GM18526 (cell line): ENCODE data around the gene IRF4.

Experiments
- POLR2A ChIP-seq: IDR thresholded peaks from 3 replicates; pipeline ENCODE4 v1.6.1; 2011; ENCODE audit not compliant: insufficient read length; ENCODE audit errors: extremely low read depth

The IRF4 gene

GRCh38 chr6:408148-408547, 16.6 kb downstream of the IRF4 start:
- peak; percentile 10 for TF ChIP-seq POLR2A

- peak; percentile 48 for TF ChIP-seq POLR2A
Measured at GRCh38 chr6:408599-409102, 17.1 kb downstream of the IRF4 start.

- TF ChIP-seq POLR2A, result peak; percentile 44
Measured at GRCh38 chr6:409370-409972, 17.9 kb downstream of the IRF4 start.

DNA sequence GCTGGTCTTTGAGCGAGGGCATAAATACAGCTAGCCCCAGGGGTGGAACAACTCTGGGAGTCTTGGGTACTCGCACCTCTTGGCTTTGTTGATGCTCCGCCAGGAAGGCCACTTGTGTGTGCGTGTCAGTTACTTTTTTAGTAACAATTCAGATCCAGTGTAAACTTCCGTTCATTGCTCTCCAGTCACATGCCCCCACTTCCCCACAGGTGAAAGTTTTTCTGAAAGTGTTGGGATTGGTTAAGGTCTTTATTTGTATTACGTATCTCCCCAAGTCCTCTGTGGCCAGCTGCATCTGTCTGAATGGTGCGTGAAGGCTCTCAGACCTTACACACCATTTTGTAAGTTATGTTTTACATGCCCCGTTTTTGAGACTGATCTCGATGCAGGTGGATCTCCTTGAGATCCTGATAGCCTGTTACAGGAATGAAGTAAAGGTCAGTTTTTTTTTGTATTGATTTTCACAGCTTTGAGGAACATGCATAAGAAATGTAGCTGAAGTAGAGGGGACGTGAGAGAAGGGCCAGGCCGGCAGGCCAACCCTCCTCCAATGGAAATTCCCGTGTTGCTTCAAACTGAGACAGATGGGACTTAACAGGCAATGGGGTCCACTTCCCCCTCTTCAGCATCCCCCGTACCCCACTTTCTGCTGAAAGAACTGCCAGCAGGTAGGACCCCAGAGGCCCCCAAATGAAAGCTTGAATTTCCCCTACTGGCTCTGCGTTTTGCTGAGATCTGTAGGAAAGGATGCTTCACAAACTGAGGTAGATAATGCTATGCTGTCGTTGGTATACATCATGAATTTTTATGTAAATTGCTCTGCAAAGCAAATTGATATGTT, 19.2 kb downstream of the IRF4 start:
- peak; percentile 46 for TF ChIP-seq POLR2A

- no peak for TF ChIP-seq POLR2A
Measured at GRCh38 chr6:411402-412145, 20.0 kb downstream of the IRF4 start.

- TF ChIP-seq POLR2A, result no peak
Measured at GRCh38 chr6:412146-412886, 20.8 kb downstream of the IRF4 start.

DNA sequence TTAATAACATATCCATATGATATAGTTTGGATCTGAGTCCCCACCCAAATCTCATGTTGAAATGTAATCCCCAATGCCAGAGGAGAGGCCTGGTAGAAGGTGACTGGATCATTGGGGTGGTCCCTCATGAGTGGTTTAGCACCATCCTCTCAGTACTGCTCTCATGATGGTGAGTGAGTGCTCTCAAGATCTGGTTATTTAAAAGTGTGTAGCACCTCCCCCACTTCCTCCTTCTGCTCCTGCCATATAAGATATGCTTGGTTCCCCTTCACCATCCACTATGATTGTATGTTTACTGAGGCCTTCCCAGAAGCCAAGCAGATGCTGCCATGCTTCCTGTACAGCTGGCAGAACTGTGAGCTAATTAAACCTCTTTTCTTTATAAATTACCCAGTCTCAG, 22.9 kb downstream of the IRF4 start:
- no peak for TF ChIP-seq POLR2A

DNA sequence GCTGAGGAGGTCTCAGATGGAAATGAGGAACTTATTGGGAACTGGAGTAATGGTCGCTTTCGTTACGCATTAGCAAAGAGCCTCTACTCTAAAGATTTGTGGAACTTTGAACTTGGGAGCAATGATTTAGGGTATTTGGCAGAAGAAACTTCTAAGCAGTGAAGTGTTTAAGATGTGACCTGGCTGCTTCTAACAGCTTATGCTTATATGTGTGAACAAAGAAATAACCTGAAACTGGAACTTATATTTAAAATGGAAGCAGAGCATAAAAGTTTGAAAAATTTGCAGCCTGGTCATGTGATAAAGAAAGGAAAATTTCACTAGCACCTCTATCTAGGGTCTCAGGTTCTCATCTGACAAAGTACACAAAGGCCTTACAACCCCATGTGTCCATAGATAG, 23.5 kb downstream of the IRF4 start:
- TF ChIP-seq POLR2A, result no peak

DNA sequence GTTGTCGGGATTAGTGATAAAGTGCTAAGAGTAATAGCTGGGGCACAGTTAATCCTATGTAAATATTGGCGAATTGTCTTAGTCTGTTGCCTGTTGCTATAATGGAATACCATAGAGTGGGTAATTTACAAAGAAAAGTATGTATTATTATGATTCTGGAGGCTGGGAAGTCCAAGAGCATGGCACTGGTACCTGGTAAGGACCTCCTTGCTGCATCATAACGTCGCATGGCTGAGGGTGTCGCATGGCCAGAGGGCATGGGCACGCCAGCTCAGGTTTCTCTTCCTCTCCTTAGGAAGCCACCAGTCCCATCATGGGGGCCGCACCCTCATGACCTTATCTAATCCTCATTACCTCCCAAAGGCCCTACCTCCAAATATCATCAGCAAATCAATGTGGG, 29.7 kb downstream of the IRF4 start:
- TF ChIP-seq POLR2A, result no peak

GRCh38 chr6:422433-423054, 31.0 kb downstream of the IRF4 start:
- TF ChIP-seq POLR2A, result no peak

- TF ChIP-seq POLR2A, result no peak
Measured at GRCh38 chr6:423055-423798, 31.7 kb downstream of the IRF4 start.

GRCh38 chr6:423799-424345, 32.3 kb downstream of the IRF4 start:
- no peak for TF ChIP-seq POLR2A

DNA sequence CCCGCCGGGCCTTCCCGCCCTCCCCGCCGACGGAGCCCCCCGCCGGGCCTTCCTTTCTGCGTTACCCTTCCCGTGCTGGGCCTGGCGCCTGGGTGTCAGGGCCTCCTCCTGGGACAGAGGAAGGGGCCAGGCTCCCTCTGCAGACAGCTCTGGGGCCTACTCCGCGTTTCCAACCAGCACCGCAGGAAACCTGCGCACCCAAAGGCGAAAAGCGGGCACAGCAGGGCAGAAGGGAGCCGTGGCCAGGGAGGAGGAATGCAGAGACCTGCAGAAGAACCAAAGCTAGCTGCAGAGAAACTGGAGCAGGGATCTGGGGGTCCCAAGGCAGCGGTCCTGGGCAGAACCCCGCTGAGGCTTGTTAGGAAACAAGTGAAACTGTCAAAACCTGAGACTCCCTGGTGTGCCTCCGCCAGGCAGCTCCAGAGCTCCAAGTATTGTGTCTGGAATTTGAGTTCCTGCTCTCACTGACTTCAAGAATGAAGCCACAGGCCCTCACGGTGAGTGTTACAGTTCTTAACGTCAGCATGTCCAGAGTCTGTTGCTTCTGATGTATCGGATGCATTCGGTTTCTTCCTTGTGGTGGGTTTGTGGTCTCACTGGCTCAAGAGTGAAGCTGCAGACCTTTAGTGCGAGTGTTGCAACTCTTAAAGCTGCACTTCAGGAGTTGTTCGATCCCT, 33.3 kb downstream of the IRF4 start:
- no peak for TF ChIP-seq POLR2A
